Hepatocyte (in vitro differentiated cells): Measurements from ENCODE around the gene KRTAP5-10.
"Not testable (repeated sequence)": the region's sequence is repeated elsewhere in the genome, so short reads cannot be mapped to it uniquely, and the experiment has no call there.

Experiments used
- CTCF ChIP-seq: fragments of 200-600 bp; sonication (generic); IDR thresholded peaks from 2 replicates; pipeline ENCODE4 v1.5.1; 2016; ENCODE audit warnings: antibody characterized with exemption, mild to moderate bottlenecking; ENCODE audit not compliant: poor library complexity
- EZH2 ChIP-seq: fragments of 200-600 bp; sonication (generic); IDR thresholded peaks from 2 replicates; pipeline ENCODE4 v1.6.1; 2016; ENCODE audit warnings: antibody characterized with exemption, mild to moderate bottlenecking, borderline replicate concordance
- EZH2phosphoT487 ChIP-seq: fragments of 200-600 bp; sonication (generic); IDR thresholded peaks from one replicate; pipeline ENCODE4 v1.6.1; 2018; ENCODE audit warnings: antibody characterized with exemption, mild to moderate bottlenecking, low read depth, moderate library complexity; ENCODE audit not compliant: unreplicated experiment, severe bottlenecking

GRCh38 chr11:71567633-71568032 is 2.3 kb downstream of the KRTAP5-10 start:
- TF ChIP-seq CTCF, EZH2, EZH2phosphoT487: not testable (repeated sequence)
